ENCODE measurements around the gene CCDC74A. TPM values are rescaled to one million over a fixed set of nuclear protein-coding genes. Genes with fewer than 3 reads are reported as not detected.
"Not testable (repeated sequence)": the region's sequence is repeated elsewhere in the genome, so short reads cannot be mapped to it uniquely, and the experiment has no call there.

The CCDC74A gene
- total and polyA plus RNA-seq, 5 donors from 2014 or later = 0.29 to 0.49 (median 0.31) TPM; not detected in 2

DNA sequence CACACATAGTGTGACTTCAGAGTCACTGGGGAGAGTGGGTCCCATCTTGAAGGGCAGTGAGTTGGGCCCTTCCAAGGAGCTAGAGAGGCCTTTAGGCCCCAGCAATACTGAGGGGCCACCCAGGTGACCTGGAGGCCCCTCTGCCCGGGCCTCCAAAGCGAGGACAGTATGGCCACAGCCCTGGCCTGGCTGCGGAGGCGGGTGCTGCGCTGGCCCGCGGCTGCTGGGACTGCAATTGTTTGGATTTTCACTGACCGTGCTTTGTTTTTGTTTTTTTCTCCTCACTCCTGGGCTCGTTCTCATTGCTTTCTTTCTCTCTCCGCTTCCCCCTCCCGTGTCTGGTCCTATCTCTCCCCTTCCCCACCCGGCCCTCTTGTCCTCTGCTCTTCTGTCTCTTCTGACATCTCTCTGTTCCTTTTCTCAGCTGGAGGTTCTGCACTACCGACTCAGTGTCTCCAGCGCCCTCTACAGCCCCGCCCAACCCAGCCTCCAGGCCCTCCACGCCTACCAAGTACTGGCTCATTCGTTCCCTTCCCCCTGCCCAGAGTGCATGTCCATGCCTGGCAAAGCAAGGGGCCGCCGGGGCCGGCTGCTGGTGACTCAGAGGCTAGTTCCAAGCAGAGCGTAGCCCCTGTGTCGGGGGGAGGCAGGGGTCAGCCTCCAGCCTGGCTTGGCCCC lies 16.3 kb upstream of the CCDC74A start:
- not testable (repeated sequence) for H3K9me3 Mint-ChIP-seq; H3K27ac ChIP-seq (ENCODE audit: insufficient read depth, low read length, poor library complexity, severe bottlenecking); H3K4me1 ChIP-seq (ENCODE audit: control insufficient read depth, insufficient read depth, low read length, poor library complexity, severe bottlenecking); H3K4me3 ChIP-seq (ENCODE audit: low read depth, low read length); H3K9me3 ChIP-seq (ENCODE audit: control insufficient read depth in 2 of 2, low read length in 2 of 2); H3K27ac Mint-ChIP-seq; DNase-seq; H3K27me3 ChIP-seq (ENCODE audit: control insufficient read depth, insufficient read depth, low read length); ATAC-seq (ENCODE audit: low read depth in 2 of 2); H3K27me3 Mint-ChIP-seq; H3K4me1 Mint-ChIP-seq; H3K4me3 Mint-ChIP-seq
- peaks cover 21% of the 10 kb centered on the region for H3K36me3 Mint-ChIP-seq
- peaks cover 38% of the 10 kb centered on the region for H3K36me3 ChIP-seq (ENCODE audit: control insufficient read depth, insufficient read depth, low read length)

DNA sequence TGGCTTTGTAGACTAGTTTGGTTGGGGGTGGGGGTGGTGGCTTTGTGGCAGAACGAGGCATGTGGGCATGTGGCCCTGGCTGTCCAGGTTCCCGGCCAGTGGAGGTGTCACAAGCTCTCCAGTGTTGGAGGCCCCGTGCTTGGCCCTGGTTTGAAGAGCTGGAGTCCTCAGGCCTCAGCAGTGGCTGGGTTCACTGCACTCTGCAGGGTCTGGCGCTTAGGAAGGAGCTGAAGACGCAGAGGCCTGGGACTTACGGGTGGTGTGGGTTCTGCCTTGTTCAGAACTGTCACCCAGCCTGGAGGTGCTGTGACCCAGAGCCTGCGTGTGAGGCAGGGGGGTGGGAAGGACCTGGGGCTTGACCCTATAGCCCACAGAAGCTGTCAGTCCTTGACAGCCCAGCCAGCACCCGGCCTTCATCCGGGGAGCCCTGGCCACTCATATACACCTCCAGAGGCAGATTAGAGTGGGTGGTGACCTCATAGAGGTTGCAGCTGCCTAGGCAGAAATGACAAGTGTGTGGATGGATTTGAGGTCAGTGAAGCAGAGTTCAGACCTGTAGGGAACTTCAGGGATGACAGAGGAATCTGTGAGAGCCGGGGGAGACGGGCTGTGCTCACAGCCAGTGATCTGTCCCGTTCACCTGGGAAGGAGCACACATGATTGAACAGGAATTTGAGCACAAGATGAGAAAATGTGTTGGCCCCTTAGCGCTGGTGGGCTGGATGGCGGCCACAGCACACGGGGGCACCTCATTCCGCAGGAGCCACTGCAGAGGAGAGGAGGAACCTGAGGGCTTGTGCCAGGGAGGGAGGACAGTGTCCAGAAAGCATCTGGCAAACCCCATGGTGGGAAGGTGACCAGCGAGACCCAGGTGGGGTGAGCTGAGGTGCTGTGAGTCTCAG lies 15.5 kb upstream of the CCDC74A start:
- not testable (repeated sequence) for H3K4me1 ChIP-seq (ENCODE audit: control insufficient read depth, insufficient read depth, low read length, poor library complexity, severe bottlenecking); H3K27me3 ChIP-seq (ENCODE audit: control insufficient read depth, insufficient read depth, low read length); H3K27ac ChIP-seq (ENCODE audit: insufficient read depth, low read length, poor library complexity, severe bottlenecking); H3K27me3 Mint-ChIP-seq; H3K9me3 ChIP-seq (ENCODE audit: control insufficient read depth in 2 of 2, low read length in 2 of 2); DNase-seq; H3K4me3 ChIP-seq (ENCODE audit: low read depth, low read length); H3K4me1 Mint-ChIP-seq; H3K4me3 Mint-ChIP-seq; ATAC-seq (ENCODE audit: low read depth in 2 of 2); H3K9me3 Mint-ChIP-seq
- peaks cover 30% of the 10 kb centered on the region for H3K36me3 ChIP-seq (ENCODE audit: control insufficient read depth, insufficient read depth, low read length)
- peak overlapping the region in 1 of 3 donors; percentile 55 for H3K27ac Mint-ChIP-seq
- peaks cover 17% of the 10 kb centered on the region for H3K36me3 Mint-ChIP-seq

GRCh38 chr2:131514408-131515166 lies 13.1 kb upstream of the CCDC74A start:
- not testable (repeated sequence) for H3K4me3 Mint-ChIP-seq; H3K9me3 ChIP-seq (ENCODE audit: control insufficient read depth in 2 of 2, low read length in 2 of 2); ATAC-seq (ENCODE audit: low read depth in 2 of 2); H3K4me1 Mint-ChIP-seq; H3K27ac Mint-ChIP-seq; H3K27me3 Mint-ChIP-seq; H3K4me3 ChIP-seq (ENCODE audit: low read depth, low read length); DNase-seq; H3K9me3 Mint-ChIP-seq; H3K27ac ChIP-seq (ENCODE audit: insufficient read depth, low read length, poor library complexity, severe bottlenecking); H3K4me1 ChIP-seq (ENCODE audit: control insufficient read depth, insufficient read depth, low read length, poor library complexity, severe bottlenecking); H3K27me3 ChIP-seq (ENCODE audit: control insufficient read depth, insufficient read depth, low read length)
- peaks cover 12% of the 10 kb centered on the region for H3K36me3 Mint-ChIP-seq
- peaks cover 17% of the 10 kb centered on the region for H3K36me3 ChIP-seq (ENCODE audit: control insufficient read depth, insufficient read depth, low read length)

- peaks cover 12% of the 10 kb centered on the region for H3K36me3 Mint-ChIP-seq
- not testable (repeated sequence) for H3K4me3 Mint-ChIP-seq; H3K9me3 ChIP-seq (ENCODE audit: control insufficient read depth in 2 of 2, low read length in 2 of 2); ATAC-seq (ENCODE audit: low read depth in 2 of 2); H3K27me3 Mint-ChIP-seq; H3K27ac Mint-ChIP-seq; H3K27ac ChIP-seq (ENCODE audit: insufficient read depth, low read length, poor library complexity, severe bottlenecking); H3K4me1 Mint-ChIP-seq; H3K27me3 ChIP-seq (ENCODE audit: control insufficient read depth, insufficient read depth, low read length); H3K9me3 Mint-ChIP-seq; H3K4me1 ChIP-seq (ENCODE audit: control insufficient read depth, insufficient read depth, low read length, poor library complexity, severe bottlenecking); H3K4me3 ChIP-seq (ENCODE audit: low read depth, low read length); DNase-seq
- H3K36me3 ChIP-seq (ENCODE audit: control insufficient read depth, insufficient read depth, low read length) = peaks cover 13% of the 10 kb centered on the region
These were observed 12.5 kb upstream of the CCDC74A start for GRCh38 chr2:131515235-131515634.

GRCh38 chr2:131516011-131516410 lies 11.7 kb upstream of the CCDC74A start:
- ATAC-seq (ENCODE audit: low read depth in 2 of 2) (no peak), DNase-seq (no peak)
- H3K27me3 Mint-ChIP-seq = no peaks in the 10 kb centered on the region
- Histone ChIP-seq H3K4me1 (ENCODE audit: control insufficient read depth, insufficient read depth, low read length, poor library complexity, severe bottlenecking) (no peaks in the 10 kb centered on the region), H3K4me3 (ENCODE audit: low read depth, low read length) (no peak overlapping the region), H3K27me3 (ENCODE audit: control insufficient read depth, insufficient read depth, low read length) (no peaks in the 10 kb centered on the region), H3K27ac (ENCODE audit: insufficient read depth, low read length, poor library complexity, severe bottlenecking) (no peak overlapping the region), H3K9me3 (ENCODE audit: control insufficient read depth in 2 of 2, low read length in 2 of 2) (no peaks in the 10 kb centered on the region), H3K36me3 (ENCODE audit: control insufficient read depth, insufficient read depth, low read length) (peaks cover 12% of the 10 kb centered on the region)
- no peaks in the 10 kb centered on the region for H3K4me1 Mint-ChIP-seq
- H3K27ac Mint-ChIP-seq = no peak overlapping the region
- H3K9me3 Mint-ChIP-seq = no peaks in the 10 kb centered on the region
- peaks cover 12% of the 10 kb centered on the region for H3K36me3 Mint-ChIP-seq
- no peak overlapping the region for H3K4me3 Mint-ChIP-seq

DNA sequence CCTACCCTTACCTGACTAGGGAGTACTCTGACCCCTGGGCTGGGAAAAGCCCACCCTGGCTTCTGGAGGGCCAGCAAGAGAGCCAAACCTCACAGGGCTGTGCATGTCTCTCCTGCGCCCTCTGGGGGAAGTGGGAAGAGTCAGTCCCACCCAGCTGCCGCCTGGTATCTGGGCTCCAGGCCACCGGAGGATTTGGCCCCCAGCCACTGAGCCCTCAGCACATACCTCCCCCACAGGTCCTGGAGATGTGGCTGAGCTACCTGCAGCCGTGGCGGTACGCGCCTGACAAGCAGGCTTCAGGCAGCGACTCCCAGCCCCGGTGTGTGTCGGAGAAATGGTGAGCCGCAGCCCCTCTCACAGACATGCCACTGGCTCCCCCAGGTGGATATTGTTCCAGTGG lies 11.1 kb upstream of the CCDC74A start:
- H3K4me1 Mint-ChIP-seq; ATAC-seq (ENCODE audit: low read depth in 2 of 2); H3K4me1 ChIP-seq (ENCODE audit: control insufficient read depth, insufficient read depth, low read length, poor library complexity, severe bottlenecking); H3K27ac ChIP-seq (ENCODE audit: insufficient read depth, low read length, poor library complexity, severe bottlenecking); H3K9me3 ChIP-seq (ENCODE audit: control insufficient read depth in 2 of 2, low read length in 2 of 2); H3K4me3 Mint-ChIP-seq; H3K4me3 ChIP-seq (ENCODE audit: low read depth, low read length); H3K27me3 Mint-ChIP-seq; H3K27ac Mint-ChIP-seq; DNase-seq; H3K27me3 ChIP-seq (ENCODE audit: control insufficient read depth, insufficient read depth, low read length); H3K9me3 Mint-ChIP-seq: not testable (repeated sequence)
- H3K36me3 Mint-ChIP-seq = peaks cover 12% of the 10 kb centered on the region
- H3K36me3 ChIP-seq (ENCODE audit: control insufficient read depth, insufficient read depth, low read length) = peaks cover 12% of the 10 kb centered on the region

GRCh38 chr2:131517106-131517831 lies 10.4 kb upstream of the CCDC74A start:
- Histone ChIP-seq H3K4me1 (ENCODE audit: control insufficient read depth, insufficient read depth, low read length, poor library complexity, severe bottlenecking) (no peaks in the 10 kb centered on the region), H3K36me3 (ENCODE audit: control insufficient read depth, insufficient read depth, low read length) (peaks cover 11% of the 10 kb centered on the region), H3K4me3 (ENCODE audit: low read depth, low read length) (no peak overlapping the region), H3K9me3 (ENCODE audit: control insufficient read depth in 2 of 2, low read length in 2 of 2) (no peaks in the 10 kb centered on the region), H3K27me3 (ENCODE audit: control insufficient read depth, insufficient read depth, low read length) (no peaks in the 10 kb centered on the region), H3K27ac (ENCODE audit: insufficient read depth, low read length, poor library complexity, severe bottlenecking) (no peak overlapping the region)
- H3K9me3 Mint-ChIP-seq = no peaks in the 10 kb centered on the region
- DNase-seq (no peak), ATAC-seq (ENCODE audit: low read depth in 2 of 2) (no peak)
- peaks cover 12% of the 10 kb centered on the region for H3K36me3 Mint-ChIP-seq
- no peak overlapping the region for H3K4me3 Mint-ChIP-seq
- no peaks in the 10 kb centered on the region for H3K4me1 Mint-ChIP-seq
- no peaks in the 10 kb centered on the region for H3K27me3 Mint-ChIP-seq
- H3K27ac Mint-ChIP-seq = no peak overlapping the region

Measured in CD4-positive, CD25-positive, alpha-beta regulatory T cell (primary cell).